Adrenal gland (tissue), 12 donors: ENCODE results near the gene MAN1C1. TPM values are rescaled to one million over a fixed set of nuclear protein-coding genes. Genes with fewer than 3 reads are reported as not detected.

ENCODE experiments used
- DNase-seq, 7 donors: peaks; one replicate each; pipeline ENCODE4 v3.0.0-alpha.2; 2019 to 2020
- H3K27ac ChIP-seq, 5 donors: fragments of 200-600 bp; sonication (generic) in 4 of 5; 1 replicate in 3 of 5; 2 replicates in 2 of 5; pipeline versions ENCODE4 v1.5.1 to v1.8.0; 2016 to 2020; ENCODE audit warnings: mild to moderate bottlenecking in 1 of 5
- H3K27me3 ChIP-seq: fragments of 200-600 bp; 2 replicates; pipeline ENCODE4 v1.8.0; 2021
- H3K36me3 ChIP-seq, 2 donors: fragments of 200-600 bp; replicated peaks in 1 of 2; 1 replicate in 1 of 2; 2 replicates in 1 of 2; pipeline versions ENCODE4 v1.5.1 to v1.8.0; 2018 to 2022
- H3K4me1 ChIP-seq, 2 donors: fragments of 200-600 bp; replicated peaks in 1 of 2; 1 replicate in 1 of 2; 2 replicates in 1 of 2; pipeline versions ENCODE4 v1.5.1 to v1.8.0; 2018 to 2021
- H3K4me3 ChIP-seq, 4 donors: fragments of 200-600 bp; sonication (generic) in 3 of 4; one replicate each; pipeline ENCODE4 v1.5.1; 2016 to 2018
- H3K9me3 ChIP-seq, 3 donors: fragments of 200-600 bp; sonication (generic) in 1 of 3; replicated peaks in 1 of 3; 1 replicate in 2 of 3; 2 replicates in 1 of 3; pipeline versions ENCODE4 v1.5.1 to v1.8.0; 2016 to 2021
- POLR2A ChIP-seq, 2 donors: fragments of 450-650 bp; IDR thresholded peaks; one replicate each; pipeline ENCODE4 v1.6.1; 2017; ENCODE audit warnings: antibody characterized with exemption in 2 of 2, mild to moderate bottlenecking in 2 of 2, moderate library complexity in 1 of 2
- whole genome bisulfite sequencing, 4 donors: extraction: QIAGEN DNeasy Blood & Tissue Kit in 2 of 4; methylation state at CpG; one replicate each; pipeline versions ENCODE4 v1.1.5 to v1.1.7; 2013 to 2017; 5-methylcytosine and 5-hydroxymethylcytosine counted together
- intact Hi-C, 2 donors: fragments of 100-400 bp; cut with DNase I; formaldehyde crosslinking; loops; one replicate each; pipeline versions ENCODE4 v1.14.1 to v1.15.0; 2022 to 2023
- polyA plus RNA-seq, 3 donors: library from polyadenylated mRNA; stranded (reverse); fragments of 200-250 nt in 2 of 3; fragments of 350-450 nt in 1 of 3; fragmentation: Illumina TruSeq in 1 of 3; extraction: RNeasy Lipid Tissue Mini Kit (QIAGEN cat#74804) in 1 of 3; gene quantifications; one replicate each; pipeline ENCODE4 v1.2.3, GENCODE V29; 2013 to 2014
- total RNA-seq, 9 donors: library from RNA; depleted of rRNA in 4 of 9; stranded (reverse); fragments of >200 nt in 4 of 9; fragments of 120-200 nt in 1 of 9; fragmentation: NEBNext Ultra II Directional in 1 of 9; extraction: Animal tissue kit (Norgen Biotek cat#: 25700) in 1 of 9; gene quantifications; one replicate each; pipeline versions ENCODE4 v1.1.0 to v1.2.4, GENCODE V29; 2013 to 2023
- TF ChIP-seq, protein P1 (sequence below), 6 experiments: fragments of 450-650 bp in 4 of 6; fragments of 200-600 bp in 2 of 6; sonication (generic) in 1 of 6; IDR thresholded peaks; 1 replicate in 5 of 6; 2 replicates in 1 of 6; pipeline versions ENCODE4 v1.5.1 to v1.8.0; 2016 to 2021; ENCODE audit warnings: antibody characterized with exemption in 6 of 6, mild to moderate bottlenecking in 2 of 6, moderate library complexity in 1 of 6
- donor health status: healthy with polysubstance abuse.
- donor health status: Bipolar disorder and iron deficiency.
- donor health status: DM: yes; HTN: yes; CAD: no.
- donor health status: DM: no; HTN: no; CAD: no.
- donor health status: DM: no; HTN: no; CAD: no.
- donor health status: DM: yes; HTN: yes; CAD: no.

Gene MAN1C1
- total and polyA plus RNA-seq, 12 donors = 2.7 to 58.7 (median 27.7) TPM

DNA sequence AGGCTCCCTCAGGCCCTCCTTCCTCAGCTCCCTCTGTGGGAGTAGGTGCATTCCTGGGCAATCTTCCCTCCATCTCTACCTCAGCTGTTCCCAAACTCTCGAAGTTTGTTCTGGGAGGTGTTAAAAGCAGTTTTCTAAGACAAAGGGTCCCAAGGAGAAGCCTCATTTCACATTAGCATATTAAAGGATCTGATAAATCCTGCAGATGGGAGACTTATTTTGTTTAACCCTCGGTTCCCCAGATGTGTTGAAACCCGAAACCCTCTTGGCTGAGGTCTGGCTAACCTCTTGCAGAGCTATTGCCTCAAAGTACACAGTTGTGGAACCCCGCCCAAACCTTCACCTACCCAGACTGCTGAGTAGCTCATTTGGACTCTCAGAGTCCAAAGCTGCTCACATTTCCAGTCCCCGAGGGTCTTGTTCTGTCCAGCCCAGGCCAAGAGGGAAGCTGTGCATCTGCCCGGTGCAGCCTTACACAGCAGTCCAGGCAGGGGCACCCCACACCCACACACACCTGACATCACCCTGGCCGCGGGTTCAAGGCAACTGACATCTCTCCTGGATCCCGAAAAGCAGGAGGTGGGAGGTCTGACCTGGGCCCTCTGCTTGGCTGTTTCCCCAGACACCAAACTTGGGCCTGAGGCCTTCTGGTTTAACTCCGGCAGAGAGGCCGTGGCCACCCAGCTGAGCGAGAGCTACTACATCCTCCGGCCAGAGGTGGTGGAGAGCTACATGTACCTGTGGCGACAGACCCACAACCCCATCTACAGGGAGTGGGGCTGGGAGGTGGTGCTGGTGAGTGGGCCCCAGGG is 163.9 kb downstream of the MAN1C1 start:
- intact Hi-C loops = no loop called here
- TF ChIP-seq, protein P1, sequence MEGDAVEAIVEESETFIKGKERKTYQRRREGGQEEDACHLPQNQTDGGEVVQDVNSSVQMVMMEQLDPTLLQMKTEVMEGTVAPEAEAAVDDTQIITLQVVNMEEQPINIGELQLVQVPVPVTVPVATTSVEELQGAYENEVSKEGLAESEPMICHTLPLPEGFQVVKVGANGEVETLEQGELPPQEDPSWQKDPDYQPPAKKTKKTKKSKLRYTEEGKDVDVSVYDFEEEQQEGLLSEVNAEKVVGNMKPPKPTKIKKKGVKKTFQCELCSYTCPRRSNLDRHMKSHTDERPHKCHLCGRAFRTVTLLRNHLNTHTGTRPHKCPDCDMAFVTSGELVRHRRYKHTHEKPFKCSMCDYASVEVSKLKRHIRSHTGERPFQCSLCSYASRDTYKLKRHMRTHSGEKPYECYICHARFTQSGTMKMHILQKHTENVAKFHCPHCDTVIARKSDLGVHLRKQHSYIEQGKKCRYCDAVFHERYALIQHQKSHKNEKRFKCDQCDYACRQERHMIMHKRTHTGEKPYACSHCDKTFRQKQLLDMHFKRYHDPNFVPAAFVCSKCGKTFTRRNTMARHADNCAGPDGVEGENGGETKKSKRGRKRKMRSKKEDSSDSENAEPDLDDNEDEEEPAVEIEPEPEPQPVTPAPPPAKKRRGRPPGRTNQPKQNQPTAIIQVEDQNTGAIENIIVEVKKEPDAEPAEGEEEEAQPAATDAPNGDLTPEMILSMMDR (IDR thresholded peaks at IDR 0.05) = no peak
- TF ChIP-seq POLR2A (IDR thresholded peaks at IDR 0.05) = no peak
- peak overlapping the region in 1 of 5 donors; percentile 29 for H3K27ac ChIP-seq
- DNase-seq = no peak
- no peak overlapping the region for H3K4me3 ChIP-seq
- H3K4me1 ChIP-seq = no peaks in the 10 kb centered on the region
- no peaks in the 10 kb centered on the region for H3K27me3 ChIP-seq
- 83 to 91% (median 89%) methylated on average over 11 to 14 of the region's 14 CpGs for WGBS, 4 donors
- H3K9me3 ChIP-seq = no peaks in the 10 kb centered on the region
- H3K36me3 ChIP-seq = peaks cover 0 to 4% of the 10 kb centered on the region in 2 donors

DNA sequence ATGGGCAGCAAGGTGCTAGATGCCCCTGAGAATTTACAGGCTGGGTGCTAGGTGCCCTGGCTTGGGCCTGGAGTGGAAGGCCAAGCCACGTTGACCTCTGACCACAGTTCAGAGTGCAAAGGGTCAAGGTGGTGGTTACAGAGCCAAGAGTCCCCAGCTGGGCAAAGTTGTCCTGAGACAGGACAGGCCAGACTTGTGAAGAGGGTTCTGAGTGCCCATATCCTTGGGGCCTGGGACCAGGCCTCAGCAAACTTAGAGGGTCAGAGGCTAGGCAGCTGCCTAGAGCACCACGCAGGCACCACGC is 164.5 kb downstream of the MAN1C1 start:
- no peak for DNase-seq
- H3K27ac ChIP-seq = peak overlapping the region in 1 of 5 donors; percentile 29
- TF ChIP-seq POLR2A (IDR thresholded peaks at IDR 0.05) = no peak
- TF ChIP-seq, protein P1 (IDR thresholded peaks at IDR 0.05) = no peak
- intact Hi-C loops = no loop called here
- H3K4me1 ChIP-seq = no peaks in the 10 kb centered on the region
- 68 to 100% (median 86%) methylated on average over 1 to 3 of the region's 3 CpGs for WGBS, 4 donors
- no peaks in the 10 kb centered on the region for H3K27me3 ChIP-seq
- no peaks in the 10 kb centered on the region for H3K9me3 ChIP-seq
- H3K4me3 ChIP-seq = no peak overlapping the region
- H3K36me3 ChIP-seq = no peaks in the 10 kb centered on the region

DNA sequence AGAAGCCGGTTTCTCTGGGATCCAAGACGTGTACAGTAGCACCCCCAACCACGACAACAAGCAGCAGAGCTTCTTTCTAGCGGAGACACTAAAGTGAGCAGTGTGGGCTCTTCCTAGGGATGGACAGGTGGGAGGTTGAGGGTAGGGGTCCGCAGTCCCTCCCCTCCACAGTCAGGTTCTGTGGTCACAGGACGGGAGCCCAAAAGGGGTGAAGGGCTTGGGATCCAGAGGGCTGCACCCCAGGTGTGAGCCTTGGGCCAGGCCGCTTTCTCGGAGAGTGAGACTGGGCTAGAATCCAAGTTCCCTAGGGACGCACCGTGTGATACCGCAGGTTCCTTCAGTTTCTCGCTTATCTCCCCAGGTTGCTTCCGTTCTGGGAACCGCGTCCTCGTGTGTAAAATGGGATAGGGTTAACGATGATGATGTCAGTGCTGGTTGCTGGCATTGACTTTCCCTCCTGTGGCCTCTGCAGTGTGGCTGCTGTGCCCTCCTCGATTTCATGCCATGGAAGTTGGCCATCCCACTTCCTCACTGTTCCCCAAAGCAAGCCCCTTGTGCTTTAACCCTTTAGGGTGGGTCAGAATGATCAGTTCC is 166.1 kb downstream of the MAN1C1 start:
- no peak for DNase-seq
- no peaks in the 10 kb centered on the region for H3K9me3 ChIP-seq
- no peak overlapping the region for H3K4me3 ChIP-seq
- no peaks in the 10 kb centered on the region for H3K36me3 ChIP-seq
- H3K27ac ChIP-seq = no peak overlapping the region
- WGBS, 4 donors = 84 to 91% (median 89%) methylated on average over 13 to 18 of the region's 18 CpGs
- H3K27me3 ChIP-seq = no peaks in the 10 kb centered on the region
- TF ChIP-seq POLR2A (IDR thresholded peaks at IDR 0.05) = no peak
- TF ChIP-seq, protein P1 (IDR thresholded peaks at IDR 0.05) = no peak
- peaks cover 0 to 10% of the 10 kb centered on the region in 2 donors for H3K4me1 ChIP-seq
- intact Hi-C loops = no loop called here

DNA sequence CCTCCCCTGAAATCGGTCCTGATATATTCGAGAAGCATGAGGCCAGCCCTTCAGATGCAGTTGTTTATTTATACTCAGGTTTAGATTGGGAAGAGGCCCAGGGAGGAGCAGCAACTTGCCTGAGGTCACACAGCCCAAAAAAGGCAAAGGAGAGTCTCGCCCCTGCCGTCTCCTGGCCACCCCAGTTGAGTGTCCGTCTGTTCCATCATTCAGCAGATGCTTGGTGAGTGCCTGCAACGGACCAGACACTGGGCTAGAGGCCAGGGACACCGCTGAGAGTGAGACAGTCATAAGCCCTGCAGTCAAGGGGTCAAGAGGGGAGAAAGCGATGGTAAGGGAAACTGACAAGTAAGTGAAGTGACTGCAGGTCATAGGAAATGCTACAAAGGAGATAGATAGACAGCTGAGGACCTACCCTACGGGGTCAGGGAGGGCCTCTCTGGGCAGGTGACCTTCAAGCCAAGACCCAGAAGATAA is 168.0 kb downstream of the MAN1C1 start:
- Histone ChIP-seq H3K27me3 (no peaks in the 10 kb centered on the region), H3K4me3 (no peak overlapping the region), H3K27ac (no peak overlapping the region), H3K9me3 (no peaks in the 10 kb centered on the region), H3K36me3 (no peaks in the 10 kb centered on the region), H3K4me1 (peaks cover 0 to 11% of the 10 kb centered on the region in 2 donors)
- 58 to 71% (median 66%) methylated on average over 9 of the region's 9 CpGs for WGBS, 4 donors
- no peak for TF ChIP-seq POLR2A (IDR thresholded peaks at IDR 0.05)
- TF ChIP-seq, protein P1 (IDR thresholded peaks at IDR 0.05) = no peak
- peak in 1 of 7 donors; percentile 44 for DNase-seq
- intact Hi-C loops = no loop called here
